Fibroblast of mammary gland (primary cell): ENCODE measurements around the gene FOXN3.
"Not testable (repeated sequence)": the region's sequence is repeated elsewhere in the genome, so short reads cannot be mapped to it uniquely, and the experiment has no call there.

ENCODE experiments used
- DNase-seq: peaks from one replicate; pipeline ENCODE4 v3.0.0-alpha.2; 2010; ENCODE audit warnings: low read depth
- H3K4me3 ChIP-seq: 2 replicates; pipeline ENCODE4 v1.5.1; 2011; ENCODE audit warnings: low read depth, mild to moderate bottlenecking, low read length, moderate library complexity; ENCODE audit not compliant: control insufficient read depth
- TF ChIP-seq, protein P1 (sequence below): conservative IDR thresholded peaks from 2 replicates; pipeline ENCODE4 v1.5.1; 2011; ENCODE audit warnings: low read depth, low read length, inconsistent platforms; ENCODE audit not compliant: control insufficient read depth, insufficient read depth

FOXN3 gene

DNA sequence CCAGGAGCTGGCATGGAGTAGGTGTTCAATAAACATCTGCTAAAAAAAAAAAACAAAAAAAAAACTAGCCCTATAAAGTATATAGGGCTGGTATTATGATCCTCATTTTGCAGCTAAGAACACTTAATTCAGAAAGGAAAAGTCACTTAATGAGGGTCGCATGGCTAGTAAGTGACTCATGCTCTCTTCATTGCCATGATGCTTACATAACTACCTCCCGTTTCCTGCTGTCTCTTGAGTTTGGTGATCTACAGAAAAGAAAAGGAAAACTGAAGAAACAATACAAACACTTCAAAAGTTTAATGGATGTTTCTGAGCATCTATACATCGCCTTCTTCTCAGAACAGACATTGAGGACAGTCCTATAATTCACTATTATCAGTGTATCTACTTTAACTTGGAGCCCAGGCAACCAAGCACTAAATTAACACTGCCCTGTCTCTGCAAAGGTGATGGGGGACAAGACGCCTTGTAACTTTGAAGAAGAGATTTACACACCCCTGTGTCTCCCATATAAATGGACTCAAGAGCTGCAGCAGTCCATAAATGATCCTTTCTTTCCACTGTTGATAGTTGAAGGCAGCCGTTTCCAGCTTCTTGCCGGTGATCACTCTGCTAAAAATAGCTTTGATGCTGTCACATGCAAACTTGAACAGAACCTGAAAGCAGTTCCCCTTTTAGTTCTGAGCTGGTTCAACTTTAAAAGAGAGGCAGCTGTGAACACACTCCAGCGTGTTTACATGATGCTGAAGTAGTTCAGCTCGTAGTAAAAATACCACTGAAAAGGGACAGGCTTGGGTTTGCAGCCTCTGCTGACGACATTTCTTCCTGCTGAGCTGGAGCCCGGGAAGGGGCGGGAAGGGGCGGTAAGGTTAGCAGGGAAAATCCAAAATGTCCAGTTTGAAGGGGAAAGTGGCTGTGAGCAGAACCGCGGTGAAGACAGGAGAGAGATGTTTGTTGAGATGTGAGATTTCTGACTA lies 113.3 kb downstream of the FOXN3 start:
- H3K4me3 ChIP-seq: peak overlapping the region; percentile 5
- TF ChIP-seq, protein P1, sequence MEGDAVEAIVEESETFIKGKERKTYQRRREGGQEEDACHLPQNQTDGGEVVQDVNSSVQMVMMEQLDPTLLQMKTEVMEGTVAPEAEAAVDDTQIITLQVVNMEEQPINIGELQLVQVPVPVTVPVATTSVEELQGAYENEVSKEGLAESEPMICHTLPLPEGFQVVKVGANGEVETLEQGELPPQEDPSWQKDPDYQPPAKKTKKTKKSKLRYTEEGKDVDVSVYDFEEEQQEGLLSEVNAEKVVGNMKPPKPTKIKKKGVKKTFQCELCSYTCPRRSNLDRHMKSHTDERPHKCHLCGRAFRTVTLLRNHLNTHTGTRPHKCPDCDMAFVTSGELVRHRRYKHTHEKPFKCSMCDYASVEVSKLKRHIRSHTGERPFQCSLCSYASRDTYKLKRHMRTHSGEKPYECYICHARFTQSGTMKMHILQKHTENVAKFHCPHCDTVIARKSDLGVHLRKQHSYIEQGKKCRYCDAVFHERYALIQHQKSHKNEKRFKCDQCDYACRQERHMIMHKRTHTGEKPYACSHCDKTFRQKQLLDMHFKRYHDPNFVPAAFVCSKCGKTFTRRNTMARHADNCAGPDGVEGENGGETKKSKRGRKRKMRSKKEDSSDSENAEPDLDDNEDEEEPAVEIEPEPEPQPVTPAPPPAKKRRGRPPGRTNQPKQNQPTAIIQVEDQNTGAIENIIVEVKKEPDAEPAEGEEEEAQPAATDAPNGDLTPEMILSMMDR: no peak
- DNase-seq: peak; percentile 83

DNA sequence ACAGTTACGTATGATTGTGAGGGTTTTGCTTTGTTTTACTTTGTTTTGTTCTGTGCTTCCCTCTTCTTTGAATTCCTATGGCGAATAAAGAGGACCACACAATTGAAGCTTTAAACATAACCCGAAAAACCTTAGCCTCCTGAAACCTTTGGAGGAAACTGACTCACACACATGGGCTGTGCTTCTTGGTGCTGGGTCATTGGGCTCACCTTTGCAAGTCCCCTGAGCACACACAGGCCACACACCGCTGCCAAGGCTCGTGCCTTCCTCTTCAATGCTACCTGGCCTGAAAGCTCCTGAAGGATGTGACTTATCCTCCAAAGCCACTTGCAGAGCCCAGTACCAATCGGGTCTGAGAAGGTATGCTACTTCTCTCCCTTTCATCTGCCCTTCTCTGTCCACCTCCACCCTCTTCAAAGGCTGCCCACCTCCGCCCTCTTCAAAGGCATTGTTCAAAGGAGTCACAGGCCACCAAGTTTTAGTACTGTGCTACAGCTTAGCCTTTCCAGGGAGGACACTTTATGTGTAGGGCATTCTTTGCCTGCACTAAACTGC lies 114.6 kb downstream of the FOXN3 start:
- no peak overlapping the region for H3K4me3 ChIP-seq
- TF ChIP-seq, protein P1: no peak
- no peak for DNase-seq

DNA sequence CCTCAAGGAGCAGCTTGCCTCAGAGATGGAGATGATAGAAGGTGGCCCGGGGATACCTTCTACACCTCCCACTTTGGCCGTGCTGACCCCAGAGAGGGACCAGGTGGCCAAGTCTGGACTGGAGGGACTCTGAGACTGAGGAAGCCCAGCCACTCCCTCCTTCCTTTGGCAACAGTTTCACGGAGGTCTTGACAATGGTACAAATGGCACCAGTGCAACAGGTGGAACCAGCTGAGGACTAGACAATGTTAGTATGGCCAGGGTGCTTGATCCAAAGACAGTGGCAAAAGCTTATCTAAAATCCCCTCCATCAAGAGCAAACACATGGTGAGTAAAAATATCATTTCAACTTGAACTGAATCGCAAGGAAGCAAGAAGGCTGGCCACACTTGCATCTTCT lies 117.4 kb downstream of the FOXN3 start:
- TF ChIP-seq, protein P1: no peak
- H3K4me3 ChIP-seq: no peak overlapping the region
- DNase-seq: no peak

DNA sequence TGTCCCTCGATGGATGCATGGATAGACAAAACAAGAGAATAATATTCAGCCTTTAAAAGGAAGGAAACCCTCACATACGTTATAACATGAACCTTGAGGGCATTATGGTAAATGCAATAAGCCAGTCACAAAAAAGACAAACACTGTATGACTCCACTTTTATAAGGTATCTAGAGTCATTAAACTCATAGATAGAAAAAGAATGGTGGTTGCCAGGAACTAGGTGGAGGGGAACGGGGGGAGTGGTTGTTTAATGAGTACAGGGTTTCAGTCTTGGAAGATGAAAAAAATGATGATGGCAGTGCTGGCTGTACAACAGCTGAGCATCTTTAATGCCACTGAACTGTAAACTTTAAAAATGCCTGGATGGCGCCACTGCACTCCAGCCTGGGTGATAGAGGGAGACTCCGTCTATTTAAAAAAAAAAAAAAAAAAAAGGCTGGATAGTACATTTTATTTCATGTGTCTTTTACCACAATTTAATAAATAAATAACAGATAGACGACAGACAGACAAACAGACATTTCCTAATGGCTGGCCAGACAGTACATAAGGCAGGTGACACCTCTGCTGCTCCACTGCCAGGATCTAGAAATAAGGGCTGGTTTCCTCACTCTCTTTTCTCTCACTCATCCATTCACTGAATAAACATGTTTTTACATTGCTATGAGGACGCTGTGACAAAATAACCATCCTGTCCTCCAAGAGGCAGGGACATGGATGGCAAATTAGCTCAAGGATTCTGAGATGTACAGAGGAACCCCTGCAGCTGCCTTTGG lies 118.8 kb downstream of the FOXN3 start:
- TF ChIP-seq, protein P1: no peak
- no peak overlapping the region for H3K4me3 ChIP-seq
- DNase-seq: no peak

DNA sequence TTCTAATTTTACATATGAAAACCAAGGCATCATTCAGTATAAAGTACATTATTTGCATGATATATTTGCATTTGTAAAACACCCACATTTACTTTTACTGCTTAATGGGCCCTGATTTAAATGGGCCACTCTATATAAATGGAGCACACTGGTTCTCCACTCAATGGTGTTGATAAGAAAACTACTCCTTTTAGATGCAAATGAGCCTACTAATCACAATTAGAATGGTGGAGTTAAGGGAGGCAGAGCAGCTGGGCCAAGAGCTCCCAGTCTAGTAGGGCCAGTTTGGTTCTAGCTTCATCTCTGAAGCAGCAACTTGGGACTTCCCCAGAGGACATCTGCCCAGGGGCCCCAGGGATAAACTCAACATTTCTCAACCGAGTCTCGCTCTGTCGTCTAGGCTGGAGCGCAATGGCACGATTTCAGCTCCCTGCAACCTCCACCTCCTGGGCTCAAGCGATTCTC lies 120.7 kb downstream of the FOXN3 start:
- H3K4me3 ChIP-seq: no peak overlapping the region
- TF ChIP-seq, protein P1: no peak
- DNase-seq: no peak

DNA sequence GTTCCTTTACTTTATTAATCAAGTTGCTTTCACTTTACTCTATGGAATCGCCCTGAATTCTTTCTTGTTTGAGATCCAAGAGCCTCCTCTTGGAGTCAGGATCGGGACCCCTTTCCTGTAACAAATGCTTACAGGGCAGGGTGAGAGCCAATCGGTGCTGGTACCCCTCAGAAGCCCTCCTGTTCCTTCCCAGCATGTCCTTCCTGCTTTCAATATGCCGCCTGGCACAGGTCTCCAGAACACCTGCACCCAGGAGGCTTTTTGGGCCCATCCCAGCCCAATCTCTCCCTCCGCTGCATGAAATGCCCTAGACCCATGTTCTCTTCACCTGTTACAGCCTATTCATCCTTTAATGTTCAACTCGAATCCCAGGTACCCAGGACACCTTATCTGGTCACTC lies 122.2 kb downstream of the FOXN3 start:
- TF ChIP-seq, protein P1: no peak
- no peak for DNase-seq
- H3K4me3 ChIP-seq: no peak overlapping the region

DNA sequence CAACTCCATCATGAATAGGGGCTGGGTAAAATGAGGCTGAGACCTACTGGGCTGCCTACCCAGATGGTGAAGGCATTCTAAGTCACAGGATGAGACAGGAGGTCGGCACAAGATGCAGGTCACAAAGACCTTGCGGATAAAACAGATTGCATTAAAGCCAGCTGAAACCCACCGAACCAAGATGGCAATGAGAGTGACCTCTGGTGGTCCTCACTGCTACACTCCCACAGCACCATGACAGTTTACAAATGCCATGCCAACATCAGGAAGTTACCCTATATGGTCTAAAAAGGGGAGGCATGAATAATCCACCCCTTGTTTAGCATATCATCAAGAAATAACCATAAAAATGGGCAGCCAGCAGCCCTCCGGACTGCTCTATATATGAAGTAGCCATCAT lies 122.6 kb downstream of the FOXN3 start:
- H3K4me3 ChIP-seq, DNase-seq: not testable (repeated sequence)
